Parathyroid adenoma (tissue), 2 donors: ENCODE measurements around the gene SLC22A16.

Source experiments
- H2AFZ ChIP-seq: fragments of 300-600 bp; sonication (generic); one replicate; pipeline ENCODE4 v1.7.0; 2017; ENCODE audit warnings: antibody characterized with exemption, mild to moderate bottlenecking
- H3K27ac ChIP-seq: fragments of 300-600 bp; sonication (generic); one replicate; pipeline ENCODE4 v1.7.0; 2017
- H3K27me3 ChIP-seq: fragments of 300-600 bp; sonication (generic); one replicate; pipeline ENCODE4 v1.7.0; 2017; ENCODE audit warnings: low read length; ENCODE audit not compliant: control insufficient read depth, insufficient read depth
- H3K36me3 ChIP-seq: fragments of 300-600 bp; sonication (generic); one replicate; pipeline ENCODE4 v1.7.0; 2017; ENCODE audit warnings: low read length; ENCODE audit not compliant: control insufficient read depth, insufficient read depth
- H3K4me1 ChIP-seq: fragments of 300-600 bp; sonication (generic); one replicate; pipeline ENCODE4 v1.7.0; 2017; ENCODE audit warnings: control low read depth
- H3K4me2 ChIP-seq: fragments of 300-600 bp; sonication (generic); one replicate; pipeline ENCODE4 v1.7.0; 2017; ENCODE audit warnings: low read length
- H3K4me3 ChIP-seq: fragments of 300-600 bp; sonication (generic); one replicate; pipeline ENCODE4 v1.7.0; 2017; ENCODE audit warnings: low read depth, low read length
- H3K79me2 ChIP-seq: fragments of 300-600 bp; sonication (generic); one replicate; pipeline ENCODE4 v1.7.0; 2017; ENCODE audit warnings: control low read depth
- H3K9ac ChIP-seq: fragments of 300-600 bp; sonication (generic); one replicate; pipeline ENCODE4 v1.7.0; 2017; ENCODE audit warnings: mild to moderate bottlenecking
- H3K9me3 ChIP-seq: fragments of 300-600 bp; sonication (generic); one replicate; pipeline ENCODE4 v1.7.0; 2017; ENCODE audit warnings: low read length; ENCODE audit not compliant: control insufficient read depth
- TF ChIP-seq, protein P1 (sequence below): fragments of 300-600 bp; sonication (generic); IDR thresholded peaks from one replicate; pipeline ENCODE4 v1.7.0; 2017; ENCODE audit warnings: antibody characterized with exemption, mild to moderate bottlenecking
- donor health status: primary hyperparathyroidism.

SLC22A16 gene

DNA sequence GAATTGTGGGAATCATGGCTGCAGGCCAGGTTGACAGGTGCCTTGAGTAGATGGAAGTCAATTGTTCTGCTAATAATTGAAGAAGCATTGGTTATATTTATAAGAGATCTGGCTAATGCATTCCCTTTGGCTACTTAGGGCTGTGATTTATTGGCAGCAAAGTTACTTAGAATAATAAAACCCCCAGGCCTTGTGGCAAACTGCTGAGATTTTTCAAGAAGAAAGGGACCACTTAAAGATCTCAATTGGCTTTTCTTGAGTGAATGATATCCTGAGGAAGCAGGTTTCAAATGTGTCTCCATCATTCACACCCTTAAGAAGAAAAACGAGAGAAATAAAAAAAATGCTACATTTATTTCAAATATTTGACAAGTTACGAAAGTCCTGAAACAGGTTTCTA is 88.4 kb downstream of the SLC22A16 start:
- Histone ChIP-seq H3K9me3 (no peaks in the 10 kb centered on the region), H3K9ac (no peak overlapping the region), H3K4me2 (no peak overlapping the region), H3K27me3 (no peaks in the 10 kb centered on the region), H3K4me1 (no peaks in the 10 kb centered on the region), H3K79me2 (no peaks in the 10 kb centered on the region), H3K4me3 (no peak overlapping the region), H3K27ac (no peak overlapping the region), H2AFZ (no peak overlapping the region), H3K36me3 (no peaks in the 10 kb centered on the region)
- TF ChIP-seq, protein P1, sequence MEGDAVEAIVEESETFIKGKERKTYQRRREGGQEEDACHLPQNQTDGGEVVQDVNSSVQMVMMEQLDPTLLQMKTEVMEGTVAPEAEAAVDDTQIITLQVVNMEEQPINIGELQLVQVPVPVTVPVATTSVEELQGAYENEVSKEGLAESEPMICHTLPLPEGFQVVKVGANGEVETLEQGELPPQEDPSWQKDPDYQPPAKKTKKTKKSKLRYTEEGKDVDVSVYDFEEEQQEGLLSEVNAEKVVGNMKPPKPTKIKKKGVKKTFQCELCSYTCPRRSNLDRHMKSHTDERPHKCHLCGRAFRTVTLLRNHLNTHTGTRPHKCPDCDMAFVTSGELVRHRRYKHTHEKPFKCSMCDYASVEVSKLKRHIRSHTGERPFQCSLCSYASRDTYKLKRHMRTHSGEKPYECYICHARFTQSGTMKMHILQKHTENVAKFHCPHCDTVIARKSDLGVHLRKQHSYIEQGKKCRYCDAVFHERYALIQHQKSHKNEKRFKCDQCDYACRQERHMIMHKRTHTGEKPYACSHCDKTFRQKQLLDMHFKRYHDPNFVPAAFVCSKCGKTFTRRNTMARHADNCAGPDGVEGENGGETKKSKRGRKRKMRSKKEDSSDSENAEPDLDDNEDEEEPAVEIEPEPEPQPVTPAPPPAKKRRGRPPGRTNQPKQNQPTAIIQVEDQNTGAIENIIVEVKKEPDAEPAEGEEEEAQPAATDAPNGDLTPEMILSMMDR: no peak

DNA sequence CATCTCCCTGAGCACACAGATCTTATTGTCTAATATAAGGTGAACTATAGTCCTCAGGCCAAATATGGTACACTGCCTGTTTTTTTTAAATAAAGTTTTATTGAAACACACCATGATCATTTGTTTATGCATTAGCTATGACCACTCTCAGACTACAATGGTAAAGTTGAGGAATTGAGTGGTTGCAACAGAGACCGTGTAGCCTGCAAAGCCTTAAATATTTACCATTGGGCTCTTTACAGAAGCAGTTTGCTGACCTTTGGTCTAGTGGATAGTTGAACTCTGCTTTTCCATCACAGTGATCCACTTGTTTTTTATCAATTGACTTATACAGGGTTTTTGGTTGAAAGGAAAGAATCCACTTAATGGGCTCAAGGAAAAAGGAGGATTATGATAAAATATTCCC is 91.0 kb downstream of the SLC22A16 start:
- no peak overlapping the region for H3K9ac ChIP-seq
- no peaks in the 10 kb centered on the region for H3K27me3 ChIP-seq
- H3K4me1 ChIP-seq: no peaks in the 10 kb centered on the region
- TF ChIP-seq, protein P1: no peak
- no peak overlapping the region for H3K27ac ChIP-seq
- no peak overlapping the region for H3K4me2 ChIP-seq
- H3K79me2 ChIP-seq: no peaks in the 10 kb centered on the region
- no peaks in the 10 kb centered on the region for H3K9me3 ChIP-seq
- no peaks in the 10 kb centered on the region for H3K36me3 ChIP-seq
- H3K4me3 ChIP-seq: no peak overlapping the region
- H2AFZ ChIP-seq: no peak overlapping the region

DNA sequence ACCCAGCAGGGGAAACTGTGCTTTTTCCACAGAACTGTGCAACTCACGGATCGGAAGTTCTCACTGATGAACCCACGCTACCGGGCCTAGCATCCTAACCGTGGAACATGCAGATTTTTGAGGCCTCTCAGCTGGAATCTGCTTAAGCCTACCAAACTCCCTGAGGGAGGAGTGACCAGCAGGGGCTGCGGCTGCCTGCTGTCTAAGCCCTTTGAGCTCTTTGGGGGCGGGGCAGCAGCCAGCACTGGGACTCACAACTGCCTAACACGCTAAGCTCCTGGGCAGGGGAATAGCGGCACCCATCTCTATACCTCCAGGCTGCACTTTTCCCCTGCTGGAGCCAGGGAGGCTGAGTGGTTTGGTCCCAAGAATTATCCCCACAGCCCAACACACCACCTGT is 97.9 kb downstream of the SLC22A16 start:
- Histone ChIP-seq H3K36me3 (no peaks in the 10 kb centered on the region), H3K27ac (no peak overlapping the region), H3K9ac (no peak overlapping the region), H3K9me3 (no peaks in the 10 kb centered on the region), H3K4me3 (no peak overlapping the region), H3K27me3 (no peaks in the 10 kb centered on the region), H3K79me2 (no peaks in the 10 kb centered on the region), H3K4me1 (no peaks in the 10 kb centered on the region), H2AFZ (no peak overlapping the region), H3K4me2 (no peak overlapping the region)
- TF ChIP-seq, protein P1: no peak
